ENCODE results near the gene ETNK2.

GRCh38 chr1:204171751-204172178 lies 19.9 kb upstream of the ETNK2 start:
- TF ChIP-seq ATF3 (IDR thresholded peaks at IDR 0.05) = no peak
- TF ChIP-seq REST (IDR thresholded peaks at IDR 0.05) = no peak
- TF ChIP-seq RAD21 (IDR thresholded peaks at IDR 0.05) = no peak
- no peak for TF ChIP-seq CTCF (IDR thresholded peaks at IDR 0.05; ENCODE audit: low read depth, low read length, missing input control)
- TF ChIP-seq EGR1 (IDR thresholded peaks at IDR 0.05; ENCODE audit: low read depth in 2 of 2) = no peak
- TF ChIP-seq GABPA (IDR thresholded peaks at IDR 0.05 in 1 of 2, conservative IDR thresholded peaks at IDR 0.05 in 1 of 2) = no peak
- no peak for TF ChIP-seq JUND (IDR thresholded peaks at IDR 0.05)
- TF ChIP-seq SP1 (IDR thresholded peaks at IDR 0.05) = no peak
- no peak for TF ChIP-seq ZBTB33 (IDR thresholded peaks at IDR 0.05)
- TF ChIP-seq TAF1 (conservative IDR thresholded peaks at IDR 0.05) = no peak
- peak; percentile 11 for TF ChIP-seq MAX (IDR thresholded peaks at IDR 0.05)
